Spleen (tissue), 7 donors: ENCODE measurements around the gene SOX14.

Source experiments
- POLR2A ChIP-seq, 3 donors: fragments of 450-650 bp; IDR thresholded peaks; one replicate each; pipeline ENCODE4 v1.5.1; 2017; ENCODE audit warnings: antibody characterized with exemption in 3 of 3, mild to moderate bottlenecking in 1 of 3
- TF ChIP-seq, protein P1 (sequence below), 11 experiments: fragments of 200-600 bp in 7 of 11; fragments of 450-650 bp in 4 of 11; sonication (generic) in 4 of 11; IDR thresholded peaks in 8 of 11; conservative IDR thresholded peaks in 3 of 11; 1 replicate in 7 of 11; 2 replicates in 4 of 11; pipeline versions ENCODE4 v1.4.0 to v1.8.0; 2016 to 2021; ENCODE audit warnings: antibody characterized with exemption in 11 of 11, inconsistent platforms in 4 of 11, mild to moderate bottlenecking in 1 of 11
- donor health status: DM: no; HTN: no; CAD: no; lungs with moderate emphysema.
- donor health status: DM: no; HTN: no; CAD: no.
- donor health status: DM: no; HTN: no; CAD: no.

DNA sequence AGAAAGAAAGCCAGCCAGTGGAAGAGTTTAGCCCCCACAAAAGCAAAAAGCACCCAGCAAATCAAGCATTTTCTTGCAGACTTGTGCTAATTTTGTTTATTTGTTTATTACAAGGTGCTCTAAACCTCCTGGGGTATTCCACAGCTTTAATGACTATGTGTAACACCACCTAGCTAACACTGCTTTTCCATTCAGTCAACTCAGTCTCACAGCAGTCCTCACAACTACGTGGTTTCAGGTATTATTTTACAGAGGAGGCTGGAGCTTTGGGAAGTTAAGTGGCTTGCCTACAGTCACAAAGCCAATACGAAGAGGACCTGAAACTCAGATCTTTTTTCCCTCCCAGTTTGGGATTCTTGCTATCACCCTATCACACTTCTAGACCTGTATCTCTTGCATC lies 14.8 kb downstream of the SOX14 start:
- TF ChIP-seq, protein P1, sequence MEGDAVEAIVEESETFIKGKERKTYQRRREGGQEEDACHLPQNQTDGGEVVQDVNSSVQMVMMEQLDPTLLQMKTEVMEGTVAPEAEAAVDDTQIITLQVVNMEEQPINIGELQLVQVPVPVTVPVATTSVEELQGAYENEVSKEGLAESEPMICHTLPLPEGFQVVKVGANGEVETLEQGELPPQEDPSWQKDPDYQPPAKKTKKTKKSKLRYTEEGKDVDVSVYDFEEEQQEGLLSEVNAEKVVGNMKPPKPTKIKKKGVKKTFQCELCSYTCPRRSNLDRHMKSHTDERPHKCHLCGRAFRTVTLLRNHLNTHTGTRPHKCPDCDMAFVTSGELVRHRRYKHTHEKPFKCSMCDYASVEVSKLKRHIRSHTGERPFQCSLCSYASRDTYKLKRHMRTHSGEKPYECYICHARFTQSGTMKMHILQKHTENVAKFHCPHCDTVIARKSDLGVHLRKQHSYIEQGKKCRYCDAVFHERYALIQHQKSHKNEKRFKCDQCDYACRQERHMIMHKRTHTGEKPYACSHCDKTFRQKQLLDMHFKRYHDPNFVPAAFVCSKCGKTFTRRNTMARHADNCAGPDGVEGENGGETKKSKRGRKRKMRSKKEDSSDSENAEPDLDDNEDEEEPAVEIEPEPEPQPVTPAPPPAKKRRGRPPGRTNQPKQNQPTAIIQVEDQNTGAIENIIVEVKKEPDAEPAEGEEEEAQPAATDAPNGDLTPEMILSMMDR (IDR thresholded peaks at IDR 0.05 in 8 of 11, conservative IDR thresholded peaks at IDR 0.05 in 3 of 11), result no peak
- no peak for TF ChIP-seq POLR2A (IDR thresholded peaks at IDR 0.05)
